SK-N-MC (cell line): ENCODE results near the gene NFIX.

Experiments used
- EZH2 ChIP-seq: fragments of 200-600 bp; sonication (generic); IDR thresholded peaks from one replicate; pipeline ENCODE4 v1.6.1; 2017; ENCODE audit warnings: antibody characterized with exemption
- POLR2AphosphoS5 ChIP-seq: IDR thresholded peaks from 2 replicates; pipeline ENCODE4 v1.6.1; 2012; ENCODE audit warnings: mild to moderate bottlenecking, low read depth, low read length, borderline replicate concordance

GRCh38 chr19:13090511-13091231, 95.4 kb downstream of the NFIX start:
- TF ChIP-seq POLR2AphosphoS5, result no peak
- no peak for TF ChIP-seq EZH2
